SHP77 (cell line): ENCODE measurements around the gene BEAN1.
A peak's percentile ranks its signal among the peaks of the same experiment; 100 is the strongest.
"Not testable (repeated sequence)": the region's sequence is repeated elsewhere in the genome, so short reads cannot be mapped to it uniquely, and the experiment has no call there.

Experiments used
- DNase-seq, 2 experiments: peaks; one replicate each; lab custom pipeline; 2025; lab: John Stamatoyannopoulos, UW

Gene BEAN1

GRCh38 chr16:66508914-66509496, 81.9 kb downstream of the BEAN1 start:
- no peak for DNase-seq

GRCh38 chr16:66509576-66509975, 82.5 kb downstream of the BEAN1 start:
- no peak for DNase-seq

- DNase-seq, result no peak
Measured at GRCh38 chr16:66510298-66510697, 83.2 kb downstream of the BEAN1 start.

GRCh38 chr16:66510711-66511601, 83.9 kb downstream of the BEAN1 start:
- DNase-seq, result no peak

- DNase-seq, result no peak
Measured at GRCh38 chr16:66511602-66512271, 84.6 kb downstream of the BEAN1 start.

- DNase-seq, result no peak
Measured at GRCh38 chr16:66512272-66513110, 85.4 kb downstream of the BEAN1 start.

- no peak for DNase-seq
Measured at GRCh38 chr16:66513111-66513723, 86.1 kb downstream of the BEAN1 start.

- not testable (repeated sequence) for DNase-seq
Measured at GRCh38 chr16:66514391-66514790, 87.3 kb downstream of the BEAN1 start.

- DNase-seq, result not testable (repeated sequence)
Measured at GRCh38 chr16:66514980-66515595, 88.0 kb downstream of the BEAN1 start.

GRCh38 chr16:66515596-66516508, 88.8 kb downstream of the BEAN1 start:
- DNase-seq, result peak in 1 of 2 experiments; percentile 7

- DNase-seq, result no peak
Measured at GRCh38 chr16:66516509-66516807, 89.4 kb downstream of the BEAN1 start.

GRCh38 chr16:66516808-66517585, 89.9 kb downstream of the BEAN1 start:
- DNase-seq, result peak; percentile 93

- DNase-seq, result no peak
Measured at GRCh38 chr16:66517586-66518263, 90.6 kb downstream of the BEAN1 start.

- no peak for DNase-seq
Measured at GRCh38 chr16:66519482-66520373, 92.6 kb downstream of the BEAN1 start.

GRCh38 chr16:66520406-66521170, 93.5 kb downstream of the BEAN1 start:
- no peak for DNase-seq

GRCh38 chr16:66521252-66521713, 94.2 kb downstream of the BEAN1 start:
- DNase-seq, result no peak
